A673 (cell line): ENCODE results near the gene LEF1. TPM values are rescaled to one million over a fixed set of nuclear protein-coding genes. Genes with fewer than 3 reads are reported as not detected.

ENCODE experiments used
- BruUV-seq: library from RNA; stranded (reverse); fragments of 400-500 nt; replicated peaks from 2 replicates; lab custom pipeline; 2021; lab: Mats Ljungman, UMichigan
- CTCF ChIA-PET: fragments of 300-600 bp; sonication (Branson Sonifier 250); formaldehyde crosslinking; loops from one replicate; lab custom pipeline; 2022; ENCODE audit warnings: antibody characterized with exemption; lab: Charles Lee
- POLR2A ChIA-PET: fragments of 300-600 bp; sonication (Branson Sonifier 250); formaldehyde crosslinking; loops from one replicate; lab custom pipeline; 2022; ENCODE audit warnings: antibody characterized with exemption; ENCODE audit not compliant: low non-redundant PET; lab: Charles Lee
- DNase-seq: peaks from one replicate; pipeline ENCODE4 v3.0.0-alpha.2; 2015; ENCODE audit warnings: low spot score
- H3K27ac ChIP-seq: fragments of 200-600 bp; sonication (generic); 2 replicates; pipeline ENCODE4 v1.5.1; 2016; ENCODE audit warnings: mixed run types, low read depth, mild to moderate bottlenecking, mixed read lengths, antibody characterized with exemption, low read length; ENCODE audit not compliant: poor library complexity, severe bottlenecking
- H3K27me3 ChIP-seq: fragments of 200-600 bp; sonication (generic); replicated peaks from 2 replicates; pipeline ENCODE4 v1.6.1; 2017; ENCODE audit warnings: mixed run types, low read depth, mild to moderate bottlenecking, mixed read lengths, antibody characterized with exemption, low read length; ENCODE audit not compliant: insufficient read depth, poor library complexity
- H3K36me3 ChIP-seq: fragments of 200-600 bp; sonication (generic); 2 replicates; pipeline ENCODE4 v1.6.1; 2016; ENCODE audit warnings: mixed run types, mild to moderate bottlenecking, mixed read lengths, antibody characterized with exemption, low read length; ENCODE audit not compliant: insufficient read depth, poor library complexity, severe bottlenecking
- H3K4me1 ChIP-seq: fragments of 200-600 bp; sonication (generic); 2 replicates; pipeline ENCODE4 v1.6.1; 2017; ENCODE audit warnings: mixed run types, mild to moderate bottlenecking, mixed read lengths, antibody characterized with exemption, low read length; ENCODE audit not compliant: insufficient read depth, poor library complexity, severe bottlenecking
- H3K4me3 ChIP-seq: fragments of 200-600 bp; sonication (generic); 2 replicates; pipeline ENCODE4 v1.5.1; 2016; ENCODE audit warnings: low read depth, mixed run types, mild to moderate bottlenecking, mixed read lengths, low read length; ENCODE audit not compliant: poor library complexity, severe bottlenecking
- H3K9me3 ChIP-seq: fragments of 200-600 bp; sonication (generic); 2 replicates; pipeline ENCODE4 v1.6.1; 2016; ENCODE audit warnings: mixed run types, low read depth, mild to moderate bottlenecking, mixed read lengths, antibody characterized with exemption, low read length; ENCODE audit not compliant: poor library complexity, severe bottlenecking
- CTCF ChIP-seq: fragments of 300-800, 200-600 bp; sonication (generic); conservative IDR thresholded peaks from 2 replicates; pipeline ENCODE4 v1.5.1; 2017; ENCODE audit warnings: low read depth, mild to moderate bottlenecking, antibody characterized with exemption, low read length, moderate library complexity, mixed read lengths
- EZH2 ChIP-seq: fragments of 200-600 bp; sonication (generic); IDR thresholded peaks from 2 replicates; pipeline ENCODE4 v1.6.1; 2017; ENCODE audit warnings: borderline replicate concordance, low read depth, mild to moderate bottlenecking, mixed read lengths, antibody characterized with exemption, low read length; ENCODE audit not compliant: poor library complexity, severe bottlenecking
- intact Hi-C: fragments of 100-400 bp; cut with micrococcal nuclease; formaldehyde crosslinking; loops from one replicate; pipeline ENCODE4 v1.10.0; 2022; ENCODE audit not compliant: unreplicated experiment
- total RNA-seq: library from RNA; stranded (reverse); gene quantifications from 2 replicates; pipeline ENCODE4 v1.2.3, GENCODE V29; 2021

LEF1 gene
- total RNA-seq, 1 experiment from 2014 or later, result 2.5 TPM

- Histone ChIP-seq H3K9me3 (no peaks in the 10 kb centered on the region), H3K4me3 (no peak overlapping the region), H3K27ac (no peak overlapping the region), H3K27me3 (peaks cover 89% of the 10 kb centered on the region), H3K36me3 (no peaks in the 10 kb centered on the region), H3K4me1 (no peaks in the 10 kb centered on the region)
- CTCF ChIA-PET, result no interaction called here
- no TSS peak for BruUV-seq
- intact Hi-C loops, result no loop called here
- POLR2A ChIA-PET, result no interaction called here
- no peak for DNase-seq
- TF ChIP-seq CTCF (no peak), EZH2 (no peak)
These were observed 5.4 kb downstream of the LEF1 start for GRCh38 chr4:108163351-108163750.

GRCh38 chr4:108160741-108161352 is 7.9 kb downstream of the LEF1 start:
- intact Hi-C loops, result no loop called here
- CTCF ChIA-PET, result no interaction called here

GRCh38 chr4:108159845-108160244 is 8.9 kb downstream of the LEF1 start:
- H3K36me3 ChIP-seq, result no peaks in the 10 kb centered on the region
- H3K27me3 ChIP-seq, result peaks cover 55% of the 10 kb centered on the region
- H3K4me1 ChIP-seq, result no peaks in the 10 kb centered on the region
- no peak for DNase-seq
- POLR2A ChIA-PET, result no interaction called here
- intact Hi-C loops, result loop anchor here (10.0 kb wide), 1 partner anchor 315 kb away; no protein-coding TSS in a partner anchor
- no peak overlapping the region for H3K27ac ChIP-seq
- TF ChIP-seq CTCF, result no peak
- no peak for TF ChIP-seq EZH2
- no peak overlapping the region for H3K4me3 ChIP-seq
- H3K9me3 ChIP-seq, result no peaks in the 10 kb centered on the region
- no TSS peak for BruUV-seq
- CTCF ChIA-PET, result no interaction called here

More at GRCh38 chr4:108160741-108161352, 7.9 kb downstream of the LEF1 start:
- POLR2A ChIA-PET, result no interaction called here
- no peak for TF ChIP-seq CTCF
- Histone ChIP-seq H3K36me3 (no peaks in the 10 kb centered on the region), H3K4me1 (no peaks in the 10 kb centered on the region), H3K27me3 (peaks cover 65% of the 10 kb centered on the region), H3K9me3 (no peaks in the 10 kb centered on the region), H3K27ac (no peak overlapping the region), H3K4me3 (no peak overlapping the region)
- no TSS peak for BruUV-seq
- no peak for DNase-seq
